ENCODE measurements around the gene OAS1.
"Not testable (repeated sequence)": the region's sequence is repeated elsewhere in the genome, so short reads cannot be mapped to it uniquely, and the experiment has no call there.

OAS1 gene

GRCh38 chr12:112937741-112938719 lies 31.3 kb downstream of the OAS1 start, which contains the start of gene OAS3:
Gene OAS3 (plus strand): TSS chr12:112938474. CDS start chr12:112938531, 57 bp downstream.
- DNase-seq, result peak; percentile 52

- no peak for DNase-seq
Observed at GRCh38 chr12:112938751-112939150, 32.0 kb downstream of the OAS1 start.

- DNase-seq, result no peak
Observed at GRCh38 chr12:112939761-112940381, 33.1 kb downstream of the OAS1 start.

- no peak for DNase-seq
Observed at GRCh38 chr12:112941528-112942335, 35.0 kb downstream of the OAS1 start.

GRCh38 chr12:112942572-112942971 lies 35.8 kb downstream of the OAS1 start:
- DNase-seq, result no peak

- no peak for DNase-seq
Observed at GRCh38 chr12:112944024-112944690, 37.4 kb downstream of the OAS1 start.

GRCh38 chr12:112945515-112945914 lies 38.8 kb downstream of the OAS1 start:
- no peak for DNase-seq

GRCh38 chr12:112946236-112947000 lies 39.7 kb downstream of the OAS1 start:
- DNase-seq, result no peak

- DNase-seq, result no peak
Observed at GRCh38 chr12:112947314-112947713, 40.6 kb downstream of the OAS1 start.

GRCh38 chr12:112947761-112948160 lies 41.0 kb downstream of the OAS1 start:
- no peak for DNase-seq

GRCh38 chr12:112948806-112949205 lies 42.0 kb downstream of the OAS1 start:
- DNase-seq, result no peak

- DNase-seq, result no peak
Observed at GRCh38 chr12:112950701-112951100, 43.9 kb downstream of the OAS1 start.

GRCh38 chr12:112957125-112957524 lies 50.4 kb downstream of the OAS1 start:
- DNase-seq, result not testable (repeated sequence)

GRCh38 chr12:112961074-112961473 lies 54.3 kb downstream of the OAS1 start:
- no peak for DNase-seq

- DNase-seq, result no peak
Observed at GRCh38 chr12:112961536-112961935, 54.8 kb downstream of the OAS1 start.

- DNase-seq, result no peak
Observed at GRCh38 chr12:112962561-112962960, 55.8 kb downstream of the OAS1 start.

GRCh38 chr12:112963227-112963861 lies 56.6 kb downstream of the OAS1 start:
- DNase-seq, result no peak

GRCh38 chr12:112964067-112964670 lies 57.4 kb downstream of the OAS1 start:
- no peak for DNase-seq

- DNase-seq, result no peak
Observed at GRCh38 chr12:112964915-112965314, 58.2 kb downstream of the OAS1 start.

GRCh38 chr12:112965643-112966042 lies 58.9 kb downstream of the OAS1 start:
- no peak for DNase-seq

GRCh38 chr12:112967306-112967705 lies 60.5 kb downstream of the OAS1 start:
- no peak for DNase-seq
